SK-N-MC (cell line): ENCODE measurements around the gene TCF12.
A peak's percentile ranks its signal among the peaks of the same experiment; 100 is the strongest.

Experiments
- DNase-seq: peaks from one replicate; pipeline ENCODE4 v3.0.0-alpha.2; 2011; ENCODE audit warnings: low read depth, low spot score
- H3K27ac ChIP-seq: fragments of 200-600 bp; sonication (generic); 2 replicates; pipeline ENCODE4 v1.5.1; 2016; ENCODE audit warnings: mixed run types
- H3K36me3 ChIP-seq: fragments of 200-600 bp; sonication (generic); 2 replicates; pipeline ENCODE4 v1.6.1; 2017; ENCODE audit warnings: antibody characterized with exemption, low read length, mixed read lengths; ENCODE audit not compliant: insufficient read depth
- H3K4me3 ChIP-seq: fragments of 200-600 bp; sonication (generic); 2 replicates; pipeline ENCODE4 v1.5.1; 2016
- H3K9ac ChIP-seq: fragments of 200-600 bp; sonication (generic); 2 replicates; pipeline ENCODE4 v1.8.0; 2017; ENCODE audit warnings: mixed run types, mixed read lengths; ENCODE audit not compliant: insufficient read length
- H3K9me3 ChIP-seq: fragments of 200-600 bp; sonication (generic); 2 replicates; pipeline ENCODE4 v1.6.1; 2017; ENCODE audit warnings: low read depth, mild to moderate bottlenecking, antibody characterized with exemption, low read length, moderate library complexity, mixed read lengths
- EZH2 ChIP-seq: fragments of 200-600 bp; sonication (generic); IDR thresholded peaks from one replicate; pipeline ENCODE4 v1.6.1; 2017; ENCODE audit warnings: antibody characterized with exemption
- FOXP2 ChIP-seq: optimal IDR thresholded peaks from 2 replicates; pipeline ENCODE3; 2011; ENCODE audit warnings: mild to moderate bottlenecking, moderate library complexity; ENCODE audit not compliant: insufficient read depth; ENCODE audit errors: extremely low read length, control extremely low read depth
- POLR2AphosphoS5 ChIP-seq: IDR thresholded peaks from 2 replicates; pipeline ENCODE4 v1.6.1; 2012; ENCODE audit warnings: mild to moderate bottlenecking, low read depth, low read length, borderline replicate concordance

TCF12 gene

DNA sequence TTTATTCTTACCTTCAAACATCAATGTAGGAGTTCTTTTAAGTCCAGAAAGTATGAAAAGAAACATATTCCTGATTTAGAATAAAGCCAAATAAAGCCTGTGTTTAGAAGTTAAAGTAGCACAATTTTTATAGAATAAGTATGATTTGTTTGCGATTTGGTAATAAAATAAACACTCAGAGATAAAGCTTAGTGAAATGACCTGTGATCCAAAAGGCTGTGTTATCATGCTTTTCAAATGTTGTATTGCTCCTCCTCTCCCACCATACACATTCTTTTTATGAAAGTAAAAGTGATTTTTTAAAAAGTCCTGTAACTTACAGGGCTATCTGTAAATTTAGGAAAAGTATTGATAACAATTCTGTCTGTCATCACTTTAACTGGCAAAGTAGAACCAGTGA lies 319.2 kb downstream of the TCF12 start:
- no peaks in the 10 kb centered on the region for H3K9me3 ChIP-seq
- H3K36me3 ChIP-seq, result peaks cover 83% of the 10 kb centered on the region
- H3K9ac ChIP-seq, result no peak overlapping the region
- DNase-seq, result no peak
- H3K27ac ChIP-seq, result no peak overlapping the region
- no peak for TF ChIP-seq FOXP2
- no peak overlapping the region for H3K4me3 ChIP-seq

DNA sequence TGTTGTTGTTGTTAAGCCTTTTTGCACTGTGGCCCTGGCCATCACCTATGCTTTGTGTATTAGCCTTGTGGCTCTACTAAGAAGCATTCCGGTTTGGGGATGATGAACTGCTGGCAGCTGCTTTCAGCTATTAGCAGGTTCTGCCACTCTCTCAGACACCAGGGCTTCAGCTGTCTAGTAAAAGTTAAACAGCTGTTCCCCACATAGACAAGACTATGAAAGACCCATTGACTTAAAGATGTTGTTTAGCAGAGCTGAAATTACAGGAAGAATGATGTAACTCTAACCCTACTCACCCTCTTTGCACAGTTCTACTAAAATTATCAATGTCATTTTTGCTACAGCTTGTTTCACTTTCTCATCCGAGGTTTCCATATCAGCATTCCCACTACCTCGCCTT lies 326.7 kb downstream of the TCF12 start:
- peak overlapping the region; percentile 6; the same call in 1 of the 2 replicates for H3K27ac ChIP-seq
- no peak overlapping the region for H3K4me3 ChIP-seq
- TF ChIP-seq POLR2AphosphoS5 (no peak), FOXP2 (no peak), EZH2 (no peak)
- no peak overlapping the region for H3K9ac ChIP-seq
- peaks cover 69% of the 10 kb centered on the region for H3K36me3 ChIP-seq
- no peak for DNase-seq
- H3K9me3 ChIP-seq, result no peaks in the 10 kb centered on the region

GRCh38 chr15:57245714-57246113 lies 327.3 kb downstream of the TCF12 start:
- Histone ChIP-seq H3K27ac (no peak overlapping the region), H3K9ac (no peak overlapping the region), H3K4me3 (no peak overlapping the region), H3K9me3 (no peaks in the 10 kb centered on the region), H3K36me3 (peaks cover 70% of the 10 kb centered on the region)
- no peak for TF ChIP-seq FOXP2
- TF ChIP-seq POLR2AphosphoS5, result no peak
- no peak for TF ChIP-seq EZH2
- DNase-seq, result no peak

- Histone ChIP-seq H3K27ac (no peak overlapping the region), H3K9ac (no peak overlapping the region), H3K4me3 (no peak overlapping the region), H3K9me3 (no peaks in the 10 kb centered on the region), H3K36me3 (peaks cover 80% of the 10 kb centered on the region)
- DNase-seq, result no peak
- no peak for TF ChIP-seq EZH2
- TF ChIP-seq FOXP2, result no peak
- no peak for TF ChIP-seq POLR2AphosphoS5
Measured at GRCh38 chr15:57248074-57248473, 329.6 kb downstream of the TCF12 start.

GRCh38 chr15:57251308-57251707 lies 332.9 kb downstream of the TCF12 start:
- DNase-seq, result no peak
- H3K9ac ChIP-seq, result no peak overlapping the region
- H3K36me3 ChIP-seq, result peaks cover 82% of the 10 kb centered on the region
- no peak for TF ChIP-seq FOXP2
- no peak for TF ChIP-seq POLR2AphosphoS5
- no peak for TF ChIP-seq EZH2
- H3K27ac ChIP-seq, result peak overlapping the region; percentile 70
- H3K4me3 ChIP-seq, result no peak overlapping the region
- no peaks in the 10 kb centered on the region for H3K9me3 ChIP-seq

DNA sequence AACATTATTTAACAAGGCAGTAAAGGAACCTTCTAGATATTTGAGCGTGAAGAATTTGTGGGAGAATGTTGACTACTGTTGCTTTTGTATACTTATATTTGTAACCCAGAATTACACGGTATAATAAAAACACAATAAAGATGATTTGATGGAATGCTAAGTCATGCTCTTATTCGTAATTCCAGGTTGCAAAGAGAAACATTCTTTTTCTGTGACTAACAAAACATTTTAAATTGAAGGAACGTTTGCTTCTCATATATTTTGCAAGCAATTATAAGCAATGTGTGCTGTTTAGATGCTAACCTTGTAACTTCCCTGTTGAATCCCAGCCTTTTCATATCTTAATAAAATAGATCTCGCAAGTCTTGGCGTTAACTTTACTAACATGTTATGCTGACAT lies 333.5 kb downstream of the TCF12 start:
- no peak for DNase-seq
- Histone ChIP-seq H3K27ac (peak overlapping the region; percentile 70), H3K9ac (no peak overlapping the region), H3K36me3 (peaks cover 78% of the 10 kb centered on the region), H3K4me3 (no peak overlapping the region), H3K9me3 (no peaks in the 10 kb centered on the region)
- TF ChIP-seq POLR2AphosphoS5 (no peak), EZH2 (no peak), FOXP2 (no peak)

GRCh38 chr15:57253082-57253481 lies 334.6 kb downstream of the TCF12 start:
- peaks cover 73% of the 10 kb centered on the region for H3K36me3 ChIP-seq
- no peak overlapping the region for H3K9ac ChIP-seq
- H3K9me3 ChIP-seq, result no peaks in the 10 kb centered on the region
- TF ChIP-seq FOXP2 (no peak), POLR2AphosphoS5 (no peak), EZH2 (no peak)
- H3K4me3 ChIP-seq, result no peak overlapping the region
- no peak for DNase-seq
- H3K27ac ChIP-seq, result peak overlapping the region; percentile 73

DNA sequence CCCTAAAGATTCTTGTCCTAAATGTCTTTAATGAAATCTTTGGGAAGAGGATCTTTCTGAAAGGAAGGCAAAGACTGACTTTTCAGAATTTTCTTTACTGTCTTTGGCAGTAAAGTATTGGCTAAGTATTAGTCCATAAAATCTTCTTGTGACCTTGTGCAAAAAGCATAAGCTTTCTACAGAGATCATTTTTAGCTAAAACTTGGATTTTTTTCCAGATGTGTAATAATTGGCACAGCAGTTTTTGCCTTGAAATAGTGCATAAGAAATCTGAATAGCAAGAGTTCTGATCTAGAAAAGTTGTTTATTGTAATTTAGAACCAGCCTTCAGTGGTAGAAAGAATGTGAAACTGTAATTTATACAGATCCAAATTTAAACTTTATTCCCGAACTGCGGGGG lies 335.1 kb downstream of the TCF12 start:
- no peak for TF ChIP-seq EZH2
- no peak for TF ChIP-seq FOXP2
- TF ChIP-seq POLR2AphosphoS5, result no peak
- Histone ChIP-seq H3K36me3 (peaks cover 71% of the 10 kb centered on the region), H3K27ac (peak overlapping the region; percentile 73), H3K4me3 (no peak overlapping the region), H3K9me3 (no peaks in the 10 kb centered on the region), H3K9ac (no peak overlapping the region)
- DNase-seq, result no peak

DNA sequence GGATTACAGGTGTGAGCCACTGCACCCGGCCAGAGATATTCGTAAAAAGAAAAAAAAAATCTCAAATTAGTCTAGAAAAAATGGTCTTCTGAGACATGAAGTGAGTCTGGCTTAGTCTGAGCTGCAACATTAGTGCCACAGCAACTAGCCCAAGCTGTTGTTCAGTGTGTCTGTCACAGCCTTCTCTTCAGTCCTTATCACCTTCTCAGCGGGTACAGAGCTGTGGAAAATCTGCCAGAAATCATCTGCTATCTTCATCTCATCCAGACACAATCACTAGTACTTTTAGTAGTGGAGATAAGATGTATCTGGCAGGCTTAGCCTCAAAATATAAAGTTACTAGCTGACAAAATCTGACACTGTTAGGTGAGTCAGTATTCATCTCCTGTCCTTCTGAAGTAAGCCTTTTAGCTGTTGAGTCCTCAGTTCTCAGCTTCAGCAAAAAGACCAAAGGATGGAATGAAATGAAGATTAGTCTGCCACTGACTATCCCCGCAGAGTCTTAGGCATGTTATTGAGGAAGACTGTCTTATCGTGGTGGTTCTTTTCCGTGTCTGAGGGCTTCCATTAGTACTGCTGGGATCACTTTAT lies 337.4 kb downstream of the TCF12 start:
- H3K4me3 ChIP-seq, result no peak overlapping the region
- no peak for DNase-seq
- H3K9me3 ChIP-seq, result no peaks in the 10 kb centered on the region
- TF ChIP-seq POLR2AphosphoS5, result no peak
- TF ChIP-seq FOXP2, result no peak
- TF ChIP-seq EZH2, result no peak
- no peak overlapping the region for H3K9ac ChIP-seq
- H3K36me3 ChIP-seq, result peaks cover 59% of the 10 kb centered on the region
- H3K27ac ChIP-seq, result no peak overlapping the region
